SK-N-SH treated with all-trans-retinoic acid at 6 μM for 48 hours (cell line): ENCODE results near the gene MEOX1.

ENCODE experiments used
- TCF4 ChIP-seq: fragments of 250-450 bp; sonication (Bioruptor Pico); IDR thresholded peaks from 2 replicates; pipeline ENCODE4 v1.8.0; 2021; ENCODE audit warnings: mild to moderate bottlenecking, moderate library complexity, borderline replicate concordance
- ZNF70 ChIP-seq: fragments of 450-650 bp; formaldehyde crosslinking; IDR thresholded peaks from 2 replicates; pipeline ENCODE4 v1.5.0; 2020; ENCODE audit warnings: mild to moderate bottlenecking, moderate library complexity

- no peak for TF ChIP-seq ZNF70
- TF ChIP-seq TCF4 (CRISPR knock-in tag): no peak
These were observed 17.7 kb upstream of the MEOX1 start for GRCh38 chr17:43679401-43679800.
